WERI-Rb-1 (cell line): Measurements from ENCODE around the gene SORCS1.
A peak's percentile ranks its signal among the peaks of the same experiment; 100 is the strongest.

Experiments used
- DNase-seq: peaks from one replicate; pipeline ENCODE4 v3.0.0-alpha.2; 2020
- H3K27ac ChIP-seq: fragments of 250-450 bp; sonication (Bioruptor Pico); 2 replicates; pipeline ENCODE4 v1.5.1; 2020; ENCODE audit warnings: mild to moderate bottlenecking, moderate library complexity
- H3K27me3 ChIP-seq: fragments of 250-450 bp; sonication (Bioruptor Pico); 2 replicates; pipeline ENCODE4 v1.5.1; 2021; ENCODE audit warnings: mild to moderate bottlenecking, low read depth, moderate library complexity; ENCODE audit not compliant: insufficient read depth, severe bottlenecking
- H3K36me3 ChIP-seq: fragments of 250-450 bp; sonication (Bioruptor Pico); 2 replicates; pipeline ENCODE4 v1.5.1; 2020; ENCODE audit warnings: mild to moderate bottlenecking, moderate library complexity
- H3K4me3 ChIP-seq: 2 replicates; pipeline ENCODE4 v1.5.1; 2011; ENCODE audit warnings: low read depth, mild to moderate bottlenecking, control low read depth, low read length
- H3K9me3 ChIP-seq: fragments of 250-450 bp; sonication (Bioruptor Pico); 2 replicates; pipeline ENCODE4 v1.5.1; 2021; ENCODE audit warnings: mild to moderate bottlenecking, moderate library complexity; ENCODE audit not compliant: severe bottlenecking
- TF ChIP-seq, protein P1 (sequence below): IDR thresholded peaks from 2 replicates; pipeline ENCODE4 v1.5.1; 2011; ENCODE audit warnings: low read depth, mild to moderate bottlenecking, control low read depth, inconsistent platforms, low read length

The SORCS1 gene

DNA sequence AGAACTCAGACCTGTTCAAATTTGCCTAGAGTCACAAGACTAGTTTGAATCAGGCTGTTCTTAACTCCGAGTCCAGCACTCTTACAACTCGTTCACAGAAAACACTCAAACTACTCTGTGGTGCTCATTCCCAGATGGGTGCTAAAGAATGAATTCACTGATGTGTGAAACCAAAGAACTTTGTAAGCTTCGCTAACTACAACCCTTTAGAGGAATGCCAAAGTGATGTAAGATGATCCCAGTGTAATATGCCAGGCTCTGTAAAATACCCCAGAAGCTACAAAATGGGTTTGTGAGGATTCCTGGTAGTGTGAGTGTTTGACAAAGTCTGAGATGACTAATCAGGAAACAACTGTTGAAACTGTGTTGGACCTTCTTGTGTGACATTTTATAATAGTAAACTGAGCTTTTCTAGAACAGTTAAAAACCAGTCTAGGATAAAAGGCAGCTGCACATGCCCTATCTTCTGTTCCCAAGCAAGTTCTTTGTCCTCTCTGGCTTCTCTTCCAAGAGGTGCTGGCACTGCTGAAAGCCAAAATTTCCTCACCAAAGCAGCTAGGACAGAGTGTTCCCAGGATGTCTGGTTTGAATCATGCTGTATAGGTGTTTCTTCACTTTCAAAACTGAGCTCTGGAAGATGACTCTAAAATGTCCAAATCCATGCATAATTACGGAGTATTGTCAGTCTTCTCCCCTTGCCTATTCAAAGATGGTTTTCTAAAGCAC is 527.6 kb downstream of the SORCS1 start:
- no peak overlapping the region for H3K4me3 ChIP-seq
- no peaks in the 10 kb centered on the region for H3K36me3 ChIP-seq
- TF ChIP-seq, protein P1, sequence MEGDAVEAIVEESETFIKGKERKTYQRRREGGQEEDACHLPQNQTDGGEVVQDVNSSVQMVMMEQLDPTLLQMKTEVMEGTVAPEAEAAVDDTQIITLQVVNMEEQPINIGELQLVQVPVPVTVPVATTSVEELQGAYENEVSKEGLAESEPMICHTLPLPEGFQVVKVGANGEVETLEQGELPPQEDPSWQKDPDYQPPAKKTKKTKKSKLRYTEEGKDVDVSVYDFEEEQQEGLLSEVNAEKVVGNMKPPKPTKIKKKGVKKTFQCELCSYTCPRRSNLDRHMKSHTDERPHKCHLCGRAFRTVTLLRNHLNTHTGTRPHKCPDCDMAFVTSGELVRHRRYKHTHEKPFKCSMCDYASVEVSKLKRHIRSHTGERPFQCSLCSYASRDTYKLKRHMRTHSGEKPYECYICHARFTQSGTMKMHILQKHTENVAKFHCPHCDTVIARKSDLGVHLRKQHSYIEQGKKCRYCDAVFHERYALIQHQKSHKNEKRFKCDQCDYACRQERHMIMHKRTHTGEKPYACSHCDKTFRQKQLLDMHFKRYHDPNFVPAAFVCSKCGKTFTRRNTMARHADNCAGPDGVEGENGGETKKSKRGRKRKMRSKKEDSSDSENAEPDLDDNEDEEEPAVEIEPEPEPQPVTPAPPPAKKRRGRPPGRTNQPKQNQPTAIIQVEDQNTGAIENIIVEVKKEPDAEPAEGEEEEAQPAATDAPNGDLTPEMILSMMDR = no peak
- H3K27me3 ChIP-seq = no peaks in the 10 kb centered on the region
- no peak for DNase-seq
- no peak overlapping the region for H3K27ac ChIP-seq
- H3K9me3 ChIP-seq = no peaks in the 10 kb centered on the region

DNA sequence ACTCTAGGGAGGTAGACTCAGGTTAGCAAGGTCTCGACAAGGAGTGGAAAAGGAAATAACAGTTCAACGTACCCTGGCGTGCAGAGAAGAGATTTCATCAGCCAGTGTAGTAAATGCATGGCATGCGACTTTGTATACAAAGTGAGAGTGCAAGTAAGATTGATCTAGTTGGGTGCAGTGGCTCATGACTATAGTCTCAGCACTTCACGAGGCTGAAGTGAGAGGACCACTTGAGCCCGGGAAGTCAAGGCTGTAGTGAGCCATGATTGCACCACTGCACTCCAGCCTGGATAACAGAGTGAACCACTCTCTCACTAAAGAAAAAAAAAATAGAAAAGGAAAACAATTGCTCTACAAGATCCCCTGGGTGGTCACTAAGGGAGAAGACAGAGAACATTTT is 528.6 kb downstream of the SORCS1 start:
- Histone ChIP-seq H3K36me3 (no peaks in the 10 kb centered on the region), H3K4me3 (no peak overlapping the region), H3K27me3 (no peaks in the 10 kb centered on the region), H3K27ac (no peak overlapping the region), H3K9me3 (no peaks in the 10 kb centered on the region)
- DNase-seq = no peak
- TF ChIP-seq, protein P1 = no peak

GRCh38 chr10:106631016-106631702 is 533.3 kb downstream of the SORCS1 start:
- Histone ChIP-seq H3K4me3 (no peak overlapping the region), H3K9me3 (no peaks in the 10 kb centered on the region), H3K27me3 (no peaks in the 10 kb centered on the region), H3K36me3 (no peaks in the 10 kb centered on the region), H3K27ac (no peak overlapping the region)
- TF ChIP-seq, protein P1 = no peak
- no peak for DNase-seq

- no peaks in the 10 kb centered on the region for H3K9me3 ChIP-seq
- H3K36me3 ChIP-seq = no peaks in the 10 kb centered on the region
- TF ChIP-seq, protein P1 = no peak
- no peak overlapping the region for H3K27ac ChIP-seq
- no peak overlapping the region for H3K4me3 ChIP-seq
- H3K27me3 ChIP-seq = no peaks in the 10 kb centered on the region
- DNase-seq = no peak
These were observed 538.1 kb downstream of the SORCS1 start for GRCh38 chr10:106626371-106626770.

- no peaks in the 10 kb centered on the region for H3K9me3 ChIP-seq
- no peaks in the 10 kb centered on the region for H3K36me3 ChIP-seq
- no peaks in the 10 kb centered on the region for H3K27me3 ChIP-seq
- peak; percentile 8 for DNase-seq
- no peak overlapping the region for H3K27ac ChIP-seq
- no peak overlapping the region for H3K4me3 ChIP-seq
- TF ChIP-seq, protein P1 = no peak
These were observed 538.8 kb downstream of the SORCS1 start for GRCh38 chr10:106625751-106626150.
